HG02610 (cell line): ENCODE measurements around the gene NFX1.
A peak's percentile ranks its signal among the peaks of the same experiment; 100 is the strongest.
"Not testable (repeated sequence)": the region's sequence is repeated elsewhere in the genome, so short reads cannot be mapped to it uniquely, and the experiment has no call there.

Source experiments
- ATAC-seq: cut with Tn5 transposase; IDR thresholded peaks from one replicate; pipeline ENCODE4 v1.9.1; 2021; ENCODE audit warnings: mild to moderate bottlenecking, moderate library complexity; ENCODE audit not compliant: unreplicated experiment

NFX1 gene

GRCh38 chr9:33351547-33351946, 61.2 kb downstream of the NFX1 start:
- no peak for ATAC-seq

- ATAC-seq, result no peak
Observed at GRCh38 chr9:33354651-33355211, 64.4 kb downstream of the NFX1 start.

GRCh38 chr9:33355933-33356332, 65.6 kb downstream of the NFX1 start:
- no peak for ATAC-seq

- not testable (repeated sequence) for ATAC-seq
Observed at GRCh38 chr9:33358641-33359040, 68.3 kb downstream of the NFX1 start.

- ATAC-seq, result no peak
Observed at GRCh38 chr9:33364127-33364526, 73.8 kb downstream of the NFX1 start.

GRCh38 chr9:33364814-33365213, 74.5 kb downstream of the NFX1 start:
- not testable (repeated sequence) for ATAC-seq

- ATAC-seq, result no peak
Observed at GRCh38 chr9:33366979-33367480, 76.7 kb downstream of the NFX1 start.

- no peak for ATAC-seq
Observed at GRCh38 chr9:33372900-33373299, 82.6 kb downstream of the NFX1 start.

- ATAC-seq, result no peak
Observed at GRCh38 chr9:33374190-33374589, 83.9 kb downstream of the NFX1 start.

GRCh38 chr9:33374634-33375237, 84.4 kb downstream of the NFX1 start:
- ATAC-seq, result peak; percentile 69

GRCh38 chr9:33375238-33375840, 85.0 kb downstream of the NFX1 start:
- ATAC-seq, result no peak

- ATAC-seq, result no peak
Observed at GRCh38 chr9:33375841-33376321, 85.6 kb downstream of the NFX1 start.

- no peak for ATAC-seq
Observed at GRCh38 chr9:33377089-33377715, 86.9 kb downstream of the NFX1 start.

GRCh38 chr9:33378121-33378795, 87.9 kb downstream of the NFX1 start:
- no peak for ATAC-seq

- no peak for ATAC-seq
Observed at GRCh38 chr9:33379666-33380389, 89.5 kb downstream of the NFX1 start.

GRCh38 chr9:33380390-33381094, 90.2 kb downstream of the NFX1 start:
- no peak for ATAC-seq

- no peak for ATAC-seq
Observed at GRCh38 chr9:33381231-33381791, 91.0 kb downstream of the NFX1 start.

GRCh38 chr9:33382397-33382796, 92.1 kb downstream of the NFX1 start:
- not testable (repeated sequence) for ATAC-seq

- ATAC-seq, result not testable (repeated sequence)
Observed at GRCh38 chr9:33383396-33383795, 93.1 kb downstream of the NFX1 start.

GRCh38 chr9:33385536-33385935, 95.2 kb downstream of the NFX1 start:
- ATAC-seq, result not testable (repeated sequence)
